ENCODE results near the gene ARMCX4.

DNA sequence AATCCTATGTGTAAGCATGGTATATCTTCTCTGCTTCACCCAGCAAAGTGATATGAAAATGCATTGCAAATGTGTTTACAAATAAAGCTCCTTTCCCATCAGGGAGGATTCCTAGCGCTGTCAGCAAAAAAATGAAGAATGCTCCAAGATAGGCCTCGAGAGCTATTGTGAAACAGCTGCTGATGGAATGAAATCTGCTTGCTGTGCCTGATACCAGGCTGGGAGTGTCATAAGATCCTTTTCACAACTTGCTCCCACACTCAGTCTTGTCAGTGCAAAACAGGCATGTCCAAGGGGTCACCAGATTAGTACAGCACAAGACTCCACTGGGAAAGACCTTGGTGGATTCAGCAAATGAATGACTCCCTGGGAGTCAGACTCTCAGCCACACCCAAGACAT, 43.2 kb upstream of the ARMCX4 start:
- TF ChIP-seq POLR2AphosphoS5 (IDR thresholded peaks at IDR 0.05; ENCODE audit: insufficient read depth in 1 of 2, low read depth in 1 of 2), result no peak
- TF ChIP-seq, protein P1, sequence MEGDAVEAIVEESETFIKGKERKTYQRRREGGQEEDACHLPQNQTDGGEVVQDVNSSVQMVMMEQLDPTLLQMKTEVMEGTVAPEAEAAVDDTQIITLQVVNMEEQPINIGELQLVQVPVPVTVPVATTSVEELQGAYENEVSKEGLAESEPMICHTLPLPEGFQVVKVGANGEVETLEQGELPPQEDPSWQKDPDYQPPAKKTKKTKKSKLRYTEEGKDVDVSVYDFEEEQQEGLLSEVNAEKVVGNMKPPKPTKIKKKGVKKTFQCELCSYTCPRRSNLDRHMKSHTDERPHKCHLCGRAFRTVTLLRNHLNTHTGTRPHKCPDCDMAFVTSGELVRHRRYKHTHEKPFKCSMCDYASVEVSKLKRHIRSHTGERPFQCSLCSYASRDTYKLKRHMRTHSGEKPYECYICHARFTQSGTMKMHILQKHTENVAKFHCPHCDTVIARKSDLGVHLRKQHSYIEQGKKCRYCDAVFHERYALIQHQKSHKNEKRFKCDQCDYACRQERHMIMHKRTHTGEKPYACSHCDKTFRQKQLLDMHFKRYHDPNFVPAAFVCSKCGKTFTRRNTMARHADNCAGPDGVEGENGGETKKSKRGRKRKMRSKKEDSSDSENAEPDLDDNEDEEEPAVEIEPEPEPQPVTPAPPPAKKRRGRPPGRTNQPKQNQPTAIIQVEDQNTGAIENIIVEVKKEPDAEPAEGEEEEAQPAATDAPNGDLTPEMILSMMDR (IDR thresholded peaks at IDR 0.05), result no peak

All from vagina (tissue), 2 donors.